HCT116 (cell line): ENCODE data around the gene CCNL2. TPM values are rescaled to one million over a fixed set of nuclear protein-coding genes. Genes with fewer than 3 reads are reported as not detected.

Experiments
- ATAC-seq: fragments of 200-7000 bp; cut with Tn5 transposase; 2 replicates; pipeline ENCODE4 v1.9.1; 2020; ENCODE audit warnings: mild to moderate bottlenecking, moderate library complexity
- BruUV-seq: library from RNA; stranded (reverse); fragments of 400-500 nt; replicated peaks from 2 replicates; lab custom pipeline; 2021; lab: Mats Ljungman, UMichigan
- CTCF ChIA-PET: fragments of 300-600 bp; sonication (Branson Sonifier 250); formaldehyde crosslinking; loops from one replicate; lab custom pipeline; 2021; ENCODE audit warnings: antibody characterized with exemption; lab: Charles Lee
- POLR2A ChIA-PET: fragments of 300-600, 350-600 bp; sonication (Branson Sonifier 250); formaldehyde crosslinking; loops from one replicate; lab custom pipeline; 2021; ENCODE audit warnings: antibody characterized with exemption; lab: Charles Lee
- RAD21 ChIA-PET, 2 experiments: fragments of 300-600 bp; sonication (Branson Sonifier 250); formaldehyde crosslinking; loops; one replicate each; lab custom pipeline; 2023; ENCODE audit warnings: low total read pairs in 2 of 2; ENCODE audit not compliant: uncharacterized antibody in 2 of 2, unreplicated experiment in 2 of 2, low non-redundant PET in 1 of 2; lab: Charles Lee
- DNase-seq: peaks from one replicate; pipeline ENCODE4 v3.0.0-alpha.2; 2010; ENCODE audit warnings: low read depth, low spot score
- H2AFZ ChIP-seq: fragments of 200-600 bp; shearing (Covaris generic), sonication (generic); 2 replicates; pipeline ENCODE4 v1.6.1; 2017; ENCODE audit warnings: low read depth, mixed run types, mixed read lengths, antibody characterized with exemption, low read length; ENCODE audit not compliant: poor library complexity, severe bottlenecking
- H3K27ac ChIP-seq: 2 replicates; pipeline ENCODE4 v1.5.1; 2012; ENCODE audit warnings: low read depth, low read length
- H3K27me3 ChIP-seq: fragments of 200-600 bp; sonication (generic); 2 replicates; pipeline ENCODE4 v1.6.1; 2016; ENCODE audit warnings: mixed run types, low read length, mixed read lengths; ENCODE audit not compliant: insufficient read depth
- H3K36me3 ChIP-seq, 2 experiments: fragments of 200-500 bp in 1 of 2; fragments of 200-600 bp in 1 of 2; sonication (Bioruptor generic) in 1 of 2; sonication (generic) in 1 of 2; 2 replicates each; pipeline versions ENCODE4 v1.5.1 to v1.6.1; 2014 to 2016; ENCODE audit warnings: low read length in 2 of 2, inconsistent platforms in 1 of 2, mixed read lengths in 1 of 2, mixed run types in 1 of 2; ENCODE audit not compliant: insufficient read depth in 2 of 2, control insufficient read depth in 1 of 2
- H3K4me1 ChIP-seq, 2 experiments: fragments of 200-600 bp in 1 of 2; sonication (generic) in 1 of 2; 2 replicates each; pipeline versions ENCODE4 v1.5.1 to v1.6.1; 2012 to 2017; ENCODE audit warnings: low read length in 2 of 2, inconsistent platforms in 1 of 2, mild to moderate bottlenecking in 1 of 2, mixed read lengths in 1 of 2, mixed run types in 1 of 2, moderate library complexity in 1 of 2; ENCODE audit not compliant: insufficient read depth in 2 of 2, control insufficient read depth in 1 of 2
- H3K4me2 ChIP-seq: fragments of 200-600 bp; sonication (generic); 2 replicates; pipeline ENCODE4 v1.6.1; 2017; ENCODE audit warnings: mixed run types, low read length, mixed read lengths
- H3K4me3 ChIP-seq, 2 experiments: fragments of 200-600 bp in 1 of 2; sonication (generic) in 1 of 2; replicated peaks in 1 of 2; 2 replicates each; pipeline ENCODE4 v1.5.1; 2011 to 2016; ENCODE audit warnings: low read length in 2 of 2, control low read depth in 1 of 2, low read depth in 1 of 2, mild to moderate bottlenecking in 1 of 2, mixed read lengths in 1 of 2, mixed run types in 1 of 2
- H3K79me2 ChIP-seq: fragments of 200-600 bp; sonication (generic); 2 replicates; pipeline ENCODE4 v1.6.1; 2017; ENCODE audit warnings: mild to moderate bottlenecking, mixed run types, low read length, moderate library complexity, mixed read lengths; ENCODE audit not compliant: insufficient read depth
- H3K9ac ChIP-seq: fragments of 200-600 bp; sonication (generic); 2 replicates; pipeline ENCODE4 v1.6.1; 2016; ENCODE audit warnings: low read length, mixed read lengths
- H3K9me2 ChIP-seq: fragments of 200-600 bp; sonication (generic), shearing (Covaris generic); 2 replicates; pipeline ENCODE4 v1.6.1; 2017; ENCODE audit warnings: mixed run types, mild to moderate bottlenecking, moderate library complexity; ENCODE audit not compliant: insufficient read depth
- H3K9me3 ChIP-seq, 2 experiments: fragments of 200-500 bp in 1 of 2; fragments of 200-600 bp in 1 of 2; sonication (Bioruptor generic) in 1 of 2; sonication (generic) in 1 of 2; 2 replicates each; pipeline ENCODE4 v1.6.1; 2014 to 2017; ENCODE audit warnings: low read length in 2 of 2, mixed read lengths in 2 of 2, inconsistent platforms in 1 of 2, low read depth in 1 of 2, mild to moderate bottlenecking in 1 of 2, mixed run types in 1 of 2, moderate library complexity in 1 of 2; ENCODE audit not compliant: control insufficient read depth in 1 of 2, insufficient read depth in 1 of 2
- H4K20me1 ChIP-seq: fragments of 200-600 bp; sonication (generic), shearing (Covaris generic); 2 replicates; pipeline ENCODE4 v1.6.1; 2017; ENCODE audit warnings: mixed run types, mild to moderate bottlenecking, moderate library complexity; ENCODE audit not compliant: insufficient read depth
- ELF1 ChIP-seq: IDR thresholded peaks from 2 replicates; pipeline ENCODE4 v1.6.1; 2012; ENCODE audit warnings: low read depth, borderline replicate concordance
- POLR2A ChIP-seq: IDR thresholded peaks from 2 replicates; pipeline ENCODE4 v1.7.0; 2011; ENCODE audit warnings: borderline replicate concordance; ENCODE audit not compliant: insufficient read depth, insufficient read length; ENCODE audit errors: extremely low read depth
- POLR2AphosphoS5 ChIP-seq: IDR thresholded peaks from 2 replicates; pipeline ENCODE4 v1.6.1; 2011; ENCODE audit warnings: mild to moderate bottlenecking, low read depth, low read length, moderate library complexity
- RAD21 ChIP-seq: IDR thresholded peaks from 2 replicates; pipeline ENCODE4 v1.6.1; 2012; ENCODE audit warnings: low read depth, mild to moderate bottlenecking
- SIN3A ChIP-seq: IDR thresholded peaks from 2 replicates; pipeline ENCODE4 v1.6.1; 2012; ENCODE audit warnings: low read depth
- SRF ChIP-seq: IDR thresholded peaks from 2 replicates; pipeline ENCODE4 v1.6.1; 2012; ENCODE audit warnings: low read depth
- TCF7L2 ChIP-seq: IDR thresholded peaks from 2 replicates; pipeline ENCODE4 v1.7.0; 2011; ENCODE audit warnings: borderline replicate concordance, inconsistent platforms; ENCODE audit not compliant: insufficient read depth, insufficient read length; ENCODE audit errors: extremely low read depth
- ZFX ChIP-seq: fragments of 450-650 bp; IDR thresholded peaks from 2 replicates; pipeline ENCODE4 v1.6.1; 2017
- intact Hi-C: fragments of 100-400 bp; cut with micrococcal nuclease; formaldehyde crosslinking; loops from 2 replicates; pipeline ENCODE4 v1.10.0; 2022
- total RNA-seq: library from RNA; stranded (reverse); gene quantifications from one replicate; pipeline ENCODE4 v1.2.1, GENCODE V29; 2021; ENCODE audit not compliant: unreplicated experiment
- TF ChIP-seq, protein P1 (sequence below): IDR thresholded peaks from 2 replicates; pipeline ENCODE4 v1.6.1; 2011; ENCODE audit warnings: mild to moderate bottlenecking, low read length, moderate library complexity; ENCODE audit not compliant: insufficient replicate concordance; ENCODE audit errors: extremely low read depth
- TF ChIP-seq, protein P2 (sequence below): IDR thresholded peaks from 2 replicates; pipeline ENCODE4 v1.6.1; 2012

The CCNL2 gene
- total RNA-seq, 1 experiment from 2014 or later, result 173 TPM

DNA sequence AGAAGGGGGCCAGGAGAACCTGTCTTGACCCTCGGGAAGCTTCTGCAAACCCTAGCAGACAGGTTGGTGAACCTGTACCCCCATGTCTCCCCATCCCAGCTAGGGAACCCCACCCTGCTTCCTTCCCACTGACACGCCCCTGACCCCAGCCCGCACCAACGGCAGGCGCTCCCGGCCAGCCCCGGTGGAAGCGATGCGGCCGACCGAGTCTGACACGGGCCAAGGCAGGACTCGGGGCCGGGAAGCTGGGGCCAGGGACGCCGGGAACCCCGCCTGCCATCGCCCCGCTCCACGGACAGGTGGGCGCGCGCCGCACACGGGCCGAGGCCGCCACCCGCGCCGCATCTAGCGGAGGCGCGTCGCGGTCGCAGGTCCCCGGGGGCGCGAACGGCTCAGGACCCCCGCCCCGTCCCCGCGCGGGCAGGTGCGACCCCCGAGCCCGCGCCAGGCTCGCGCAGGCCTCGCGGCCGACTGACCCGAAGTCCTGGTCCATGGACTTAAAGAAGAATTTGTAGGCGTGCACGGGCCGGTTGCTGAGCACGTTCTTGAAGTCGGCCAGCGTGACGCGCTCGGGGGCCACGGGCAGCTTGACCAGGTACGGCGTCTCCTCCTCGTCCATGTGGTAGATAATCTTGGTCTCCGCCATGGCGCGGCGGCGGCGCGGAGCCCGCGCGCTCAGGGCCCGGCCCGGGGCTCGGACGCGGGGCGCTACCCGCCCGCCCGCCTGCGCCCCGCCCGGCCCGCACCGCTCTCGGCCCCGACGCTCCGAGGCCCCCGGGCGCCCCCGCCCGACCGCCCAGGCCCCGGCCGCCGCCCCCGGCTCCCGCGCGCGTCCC is 50.5 kb downstream of the CCNL2 start:
- H4K20me1 ChIP-seq, result no peaks in the 10 kb centered on the region
- no peak overlapping the region for H2AFZ ChIP-seq
- H3K36me3 ChIP-seq, result no peaks in the 10 kb centered on the region
- CTCF ChIA-PET, result interaction anchor here (1.3 kb wide), 1 partner anchor 57 kb away, joined by 3 read pairs; no protein-coding TSS in a partner anchor
- POLR2A ChIA-PET, result interaction anchor here (0.6 to 1.2 kb wide), 4 partner anchors 11 to 69 kb away, joined by 3 to 4 read pairs (median 4); partner anchors contain the start of gene AURKAIP1
- intact Hi-C loops, result loop anchor here (5.0 to 10.0 kb wide), 3 partner anchors 41 to 276 kb away; partner anchors contain the start of genes ACAP3, MIB2, PUSL1 and RNF223
- no peaks in the 10 kb centered on the region for H3K9me2 ChIP-seq
- no TSS peak for BruUV-seq
- DNase-seq, result no peak
- no peak; the same call in 1 of the 2 replicates for ATAC-seq
- RAD21 ChIA-PET, result interaction anchor here in 1 of 2 experiments (1.0 to 1.3 kb wide), 2 partner anchors 26 to 57 kb away, joined by 3 read pairs; partner anchors contain the start of gene AURKAIP1
- H3K27me3 ChIP-seq, result no peaks in the 10 kb centered on the region
- peaks cover 50% of the 10 kb centered on the region for H3K79me2 ChIP-seq
- peak overlapping the region; percentile 96 for H3K4me2 ChIP-seq
- H3K27ac ChIP-seq, result peak overlapping the region; percentile 100
- TF ChIP-seq RAD21 (no peak), POLR2A (peak; percentile 3)
- H3K4me3 ChIP-seq, result peak overlapping the region; percentile 80 to 87
- H3K4me1 ChIP-seq, result peaks cover 45 to 67% of the 10 kb centered on the region in 2 experiments
- no peaks in the 10 kb centered on the region for H3K9me3 ChIP-seq
- H3K9ac ChIP-seq, result peak overlapping the region; percentile 76

DNA sequence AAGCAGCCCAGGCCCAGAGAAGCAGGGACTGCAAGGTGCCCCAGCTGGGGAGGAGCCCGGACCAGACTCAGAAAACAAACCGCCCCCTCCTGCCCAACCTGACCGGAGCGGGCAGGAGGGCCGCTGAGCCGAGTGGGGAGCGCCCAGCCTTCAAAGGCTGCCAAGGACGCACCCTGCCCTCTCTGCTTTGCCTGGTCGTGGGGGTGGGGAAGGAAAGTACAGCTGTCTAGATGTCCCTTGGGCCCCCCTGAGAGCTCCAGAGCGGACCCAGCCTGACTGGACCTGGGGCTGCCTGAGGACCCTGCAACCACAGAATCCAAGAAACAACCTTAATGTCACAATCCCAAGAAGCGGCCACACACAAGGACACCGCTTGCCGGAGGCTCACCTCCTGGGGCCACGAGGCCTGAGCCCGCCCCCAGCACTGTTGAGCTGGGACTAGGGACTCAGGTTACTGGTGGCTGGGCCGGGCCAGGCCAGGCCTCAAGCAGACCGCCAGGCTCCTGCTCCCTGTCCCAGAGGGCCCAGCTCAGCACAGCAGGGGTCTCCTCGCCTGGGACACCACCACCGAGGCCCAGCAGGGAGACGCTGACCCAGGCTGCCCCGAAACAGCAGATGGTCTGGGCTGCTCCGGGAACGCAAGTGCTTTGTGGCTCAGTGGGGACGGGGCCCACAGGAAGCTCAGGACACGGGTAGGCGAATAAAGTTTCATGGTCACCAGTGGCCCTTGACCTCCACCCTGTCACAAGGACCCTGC is 51.3 kb downstream of the CCNL2 start:
- RAD21 ChIA-PET, result interaction anchor here in 1 of 2 experiments (1.0 to 1.3 kb wide), 2 partner anchors 27 to 56 kb away, joined by 3 read pairs; partner anchors contain the start of gene AURKAIP1
- DNase-seq (peak; percentile 54), ATAC-seq (peak; percentile 44)
- peak overlapping the region; percentile 76 for H3K9ac ChIP-seq
- H3K4me2 ChIP-seq, result peak overlapping the region; percentile 96
- intact Hi-C loops, result loop anchor here (5.0 to 10.0 kb wide), 3 partner anchors 41 to 276 kb away; partner anchors contain the start of genes ACAP3, MIB2, PUSL1 and RNF223
- no peak overlapping the region for H2AFZ ChIP-seq
- POLR2A ChIA-PET, result interaction anchor here (0.6 to 1.2 kb wide), 5 partner anchors 10 to 405 kb away, joined by 3 to 4 read pairs (median 4); partner anchors contain the start of gene AURKAIP1
- peaks cover 43 to 67% of the 10 kb centered on the region in 2 experiments for H3K4me1 ChIP-seq
- H3K9me2 ChIP-seq, result no peaks in the 10 kb centered on the region
- H3K79me2 ChIP-seq, result peaks cover 58% of the 10 kb centered on the region
- CTCF ChIA-PET, result interaction anchor here (1.3 kb wide), 1 partner anchor 56 kb away, joined by 3 read pairs; no protein-coding TSS in a partner anchor
- no TSS peak for BruUV-seq
- H3K27me3 ChIP-seq, result no peaks in the 10 kb centered on the region
- H3K36me3 ChIP-seq, result no peaks in the 10 kb centered on the region
- peak overlapping the region; percentile 80 to 87 for H3K4me3 ChIP-seq
- no peaks in the 10 kb centered on the region for H3K9me3 ChIP-seq
- TF ChIP-seq, protein P1, sequence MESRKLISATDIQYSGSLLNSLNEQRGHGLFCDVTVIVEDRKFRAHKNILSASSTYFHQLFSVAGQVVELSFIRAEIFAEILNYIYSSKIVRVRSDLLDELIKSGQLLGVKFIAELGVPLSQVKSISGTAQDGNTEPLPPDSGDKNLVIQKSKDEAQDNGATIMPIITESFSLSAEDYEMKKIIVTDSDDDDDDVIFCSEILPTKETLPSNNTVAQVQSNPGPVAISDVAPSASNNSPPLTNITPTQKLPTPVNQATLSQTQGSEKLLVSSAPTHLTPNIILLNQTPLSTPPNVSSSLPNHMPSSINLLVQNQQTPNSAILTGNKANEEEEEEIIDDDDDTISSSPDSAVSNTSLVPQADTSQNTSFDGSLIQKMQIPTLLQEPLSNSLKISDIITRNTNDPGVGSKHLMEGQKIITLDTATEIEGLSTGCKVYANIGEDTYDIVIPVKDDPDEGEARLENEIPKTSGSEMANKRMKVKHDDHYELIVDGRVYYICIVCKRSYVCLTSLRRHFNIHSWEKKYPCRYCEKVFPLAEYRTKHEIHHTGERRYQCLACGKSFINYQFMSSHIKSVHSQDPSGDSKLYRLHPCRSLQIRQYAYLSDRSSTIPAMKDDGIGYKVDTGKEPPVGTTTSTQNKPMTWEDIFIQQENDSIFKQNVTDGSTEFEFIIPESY, result peak; percentile 20
- TF ChIP-seq TCF7L2 (peak; percentile 84), POLR2A (peak; percentile 39), ELF1 (no peak), RAD21 (no peak), ZFX (peak; percentile 77), POLR2AphosphoS5 (peak; percentile 29; the same call in 1 of the 2 replicates), SRF (no peak), SIN3A (no peak)
- TF ChIP-seq, protein P2, sequence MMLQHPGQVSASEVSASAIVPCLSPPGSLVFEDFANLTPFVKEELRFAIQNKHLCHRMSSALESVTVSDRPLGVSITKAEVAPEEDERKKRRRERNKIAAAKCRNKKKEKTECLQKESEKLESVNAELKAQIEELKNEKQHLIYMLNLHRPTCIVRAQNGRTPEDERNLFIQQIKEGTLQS, result no peak
- H3K27ac ChIP-seq, result peak overlapping the region; percentile 100
- H4K20me1 ChIP-seq, result no peaks in the 10 kb centered on the region
